Calu3 (cell line): ENCODE data around the gene ANO8. TPM values are rescaled to one million over a fixed set of nuclear protein-coding genes. Genes with fewer than 3 reads are reported as not detected.

Experiments
- BruUV-seq: library from RNA; stranded (reverse); fragments of 400-500 nt; replicated peaks from 2 replicates; lab custom pipeline; 2021; lab: Mats Ljungman, UMichigan
- CTCF ChIA-PET: fragments of 300-600 bp; sonication (Branson Sonifier 250); formaldehyde crosslinking; loops from one replicate; lab custom pipeline; 2022; ENCODE audit warnings: antibody characterized with exemption; lab: Charles Lee
- DNase-seq: peaks from one replicate; pipeline ENCODE4 v3.0.0; 2022
- H3K27ac Mint-ChIP-seq: one replicate; pipeline ENCODE4 v1.8.0; 2022; ENCODE audit warnings: mixed read lengths; ENCODE audit not compliant: unreplicated experiment
- H3K27me3 Mint-ChIP-seq: one replicate; pipeline ENCODE4 v1.8.0; 2022; ENCODE audit warnings: mixed read lengths; ENCODE audit not compliant: unreplicated experiment
- H3K36me3 Mint-ChIP-seq: one replicate; pipeline ENCODE4 v1.8.0; 2022; ENCODE audit warnings: mild to moderate bottlenecking, moderate library complexity, mixed read lengths; ENCODE audit not compliant: insufficient read depth, unreplicated experiment
- H3K4me1 Mint-ChIP-seq: one replicate; pipeline ENCODE4 v1.8.0; 2022; ENCODE audit warnings: mild to moderate bottlenecking, low read depth, mixed read lengths; ENCODE audit not compliant: unreplicated experiment
- H3K4me3 Mint-ChIP-seq: one replicate; pipeline ENCODE4 v1.8.0; 2022; ENCODE audit warnings: mild to moderate bottlenecking, low read depth, moderate library complexity, mixed read lengths; ENCODE audit not compliant: unreplicated experiment
- H3K9me3 Mint-ChIP-seq: one replicate; pipeline ENCODE4 v1.8.0; 2022; ENCODE audit warnings: low read depth, mixed read lengths; ENCODE audit not compliant: unreplicated experiment
- intact Hi-C: fragments of 100-400 bp; cut with micrococcal nuclease; formaldehyde crosslinking; loops from one replicate; pipeline ENCODE4 v1.10.0; 2022; ENCODE audit not compliant: unreplicated experiment
- total RNA-seq: library from RNA; stranded (reverse); gene quantifications from 2 replicates; pipeline ENCODE4 v1.2.3, GENCODE V29; 2022
- TF ChIP-seq, protein P1 (sequence below): fragments of 200-600 bp; IDR thresholded peaks from one replicate; pipeline ENCODE4 v1.8.0; 2022; ENCODE audit warnings: antibody characterized with exemption; ENCODE audit not compliant: unreplicated experiment

The ANO8 gene
- total RNA-seq, 1 experiment from 2014 or later = 10.5 TPM

DNA sequence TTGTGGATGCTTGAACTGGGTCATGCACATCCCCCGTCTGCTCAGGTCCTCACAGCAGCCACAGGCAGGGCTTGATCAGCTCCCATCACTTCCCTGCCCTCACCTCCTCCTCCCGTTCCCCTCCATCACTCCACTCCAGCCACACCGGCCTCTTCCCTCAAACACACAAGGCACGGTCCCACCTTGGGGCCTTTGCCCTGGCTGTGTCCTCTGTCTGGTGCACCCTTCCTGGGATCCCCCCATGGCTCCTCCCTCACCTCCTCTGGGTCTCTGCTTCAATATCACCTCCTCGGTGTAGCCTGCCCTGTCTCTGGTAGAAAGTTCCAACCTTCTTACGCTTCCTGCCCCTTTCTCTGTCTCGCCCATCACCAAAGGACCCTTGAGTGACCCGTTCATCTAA is 18.7 kb upstream of the ANO8 start:
- Mint-ChIP-seq H3K9me3 (no peaks in the 10 kb centered on the region), H3K27me3 (peaks cover 45% of the 10 kb centered on the region), H3K36me3 (no peaks in the 10 kb centered on the region), H3K27ac (no peak overlapping the region), H3K4me1 (peaks cover 10% of the 10 kb centered on the region), H3K4me3 (no peak overlapping the region)
- CTCF ChIA-PET = no interaction called here
- intact Hi-C loops = no loop called here
- TF ChIP-seq, protein P1, sequence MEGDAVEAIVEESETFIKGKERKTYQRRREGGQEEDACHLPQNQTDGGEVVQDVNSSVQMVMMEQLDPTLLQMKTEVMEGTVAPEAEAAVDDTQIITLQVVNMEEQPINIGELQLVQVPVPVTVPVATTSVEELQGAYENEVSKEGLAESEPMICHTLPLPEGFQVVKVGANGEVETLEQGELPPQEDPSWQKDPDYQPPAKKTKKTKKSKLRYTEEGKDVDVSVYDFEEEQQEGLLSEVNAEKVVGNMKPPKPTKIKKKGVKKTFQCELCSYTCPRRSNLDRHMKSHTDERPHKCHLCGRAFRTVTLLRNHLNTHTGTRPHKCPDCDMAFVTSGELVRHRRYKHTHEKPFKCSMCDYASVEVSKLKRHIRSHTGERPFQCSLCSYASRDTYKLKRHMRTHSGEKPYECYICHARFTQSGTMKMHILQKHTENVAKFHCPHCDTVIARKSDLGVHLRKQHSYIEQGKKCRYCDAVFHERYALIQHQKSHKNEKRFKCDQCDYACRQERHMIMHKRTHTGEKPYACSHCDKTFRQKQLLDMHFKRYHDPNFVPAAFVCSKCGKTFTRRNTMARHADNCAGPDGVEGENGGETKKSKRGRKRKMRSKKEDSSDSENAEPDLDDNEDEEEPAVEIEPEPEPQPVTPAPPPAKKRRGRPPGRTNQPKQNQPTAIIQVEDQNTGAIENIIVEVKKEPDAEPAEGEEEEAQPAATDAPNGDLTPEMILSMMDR = no peak
- BruUV-seq = no TSS peak
- no peak for DNase-seq

DNA sequence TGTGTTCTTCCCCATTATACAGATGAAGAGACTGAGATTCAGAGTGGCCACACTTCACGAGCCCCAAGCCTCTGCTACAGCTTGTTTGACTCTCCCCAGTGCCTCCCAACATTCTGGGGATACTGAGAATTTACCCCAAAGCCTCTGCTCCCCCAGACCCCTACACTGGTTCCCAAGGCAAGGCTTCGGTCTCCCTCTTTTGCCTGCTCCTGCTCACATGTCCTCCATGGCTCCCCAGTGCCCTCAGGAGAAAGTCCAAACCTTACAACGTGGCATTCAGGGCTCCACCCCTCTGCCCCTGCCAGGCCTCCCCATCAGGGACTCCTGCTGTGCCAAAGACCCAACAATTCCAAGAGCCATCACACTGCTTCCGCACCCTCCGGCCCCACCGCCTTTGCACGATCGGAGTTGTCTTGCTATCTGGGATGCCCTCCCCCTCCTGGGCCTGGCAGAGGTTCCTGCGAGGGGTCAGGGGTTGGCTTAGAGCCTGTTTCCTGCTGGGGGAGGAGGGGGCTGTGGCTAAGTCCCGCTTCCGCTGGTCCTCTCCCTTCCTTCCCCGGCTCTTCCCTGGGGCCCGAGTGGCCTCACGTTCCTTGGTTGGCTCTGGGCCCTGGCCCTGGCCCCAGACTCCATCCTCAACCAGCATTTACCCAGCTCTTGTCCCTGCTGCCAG is 18.1 kb upstream of the ANO8 start:
- H3K9me3 Mint-ChIP-seq = no peaks in the 10 kb centered on the region
- no TSS peak for BruUV-seq
- H3K36me3 Mint-ChIP-seq = no peaks in the 10 kb centered on the region
- H3K4me3 Mint-ChIP-seq = no peak overlapping the region
- intact Hi-C loops = no loop called here
- CTCF ChIA-PET = no interaction called here
- TF ChIP-seq, protein P1 = no peak
- H3K27ac Mint-ChIP-seq = no peak overlapping the region
- H3K27me3 Mint-ChIP-seq = peaks cover 45% of the 10 kb centered on the region
- no peak for DNase-seq
- H3K4me1 Mint-ChIP-seq = peaks cover 10% of the 10 kb centered on the region

DNA sequence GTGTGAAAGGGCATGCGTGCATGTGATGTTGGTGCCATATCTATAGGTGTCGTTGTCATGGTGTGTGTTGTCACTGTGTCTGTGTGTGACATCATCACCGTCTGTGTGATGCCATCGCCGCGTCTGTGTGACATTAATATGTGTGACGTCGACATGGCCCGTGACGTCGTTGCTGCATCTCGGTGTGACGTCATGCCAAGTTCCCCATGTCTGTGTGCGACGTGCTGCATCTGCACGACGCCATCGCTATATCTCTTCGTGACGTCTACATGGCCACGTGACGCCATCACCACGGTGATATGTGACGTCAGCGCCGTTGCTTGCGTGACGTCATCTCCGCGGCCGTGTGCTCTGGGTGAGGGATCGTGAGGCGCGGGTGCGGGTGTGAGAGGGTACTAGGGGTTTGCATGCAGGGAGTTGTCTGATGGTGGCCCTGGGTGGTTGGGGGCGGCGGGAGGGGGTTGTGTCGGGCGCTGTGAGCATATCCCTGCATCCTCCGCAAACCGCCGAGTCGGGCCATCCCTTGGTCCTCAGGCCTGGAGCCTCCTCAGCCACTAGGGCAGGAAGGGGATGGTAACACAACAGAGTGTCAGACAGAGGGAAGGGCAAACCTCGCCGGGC is 17.3 kb upstream of the ANO8 start:
- H3K4me3 Mint-ChIP-seq = no peak overlapping the region
- H3K36me3 Mint-ChIP-seq = no peaks in the 10 kb centered on the region
- intact Hi-C loops = no loop called here
- CTCF ChIA-PET = no interaction called here
- TF ChIP-seq, protein P1 = no peak
- DNase-seq = no peak
- H3K27ac Mint-ChIP-seq = no peak overlapping the region
- H3K9me3 Mint-ChIP-seq = no peaks in the 10 kb centered on the region
- H3K27me3 Mint-ChIP-seq = peaks cover 47% of the 10 kb centered on the region
- BruUV-seq = no TSS peak
- H3K4me1 Mint-ChIP-seq = peaks cover 10% of the 10 kb centered on the region

DNA sequence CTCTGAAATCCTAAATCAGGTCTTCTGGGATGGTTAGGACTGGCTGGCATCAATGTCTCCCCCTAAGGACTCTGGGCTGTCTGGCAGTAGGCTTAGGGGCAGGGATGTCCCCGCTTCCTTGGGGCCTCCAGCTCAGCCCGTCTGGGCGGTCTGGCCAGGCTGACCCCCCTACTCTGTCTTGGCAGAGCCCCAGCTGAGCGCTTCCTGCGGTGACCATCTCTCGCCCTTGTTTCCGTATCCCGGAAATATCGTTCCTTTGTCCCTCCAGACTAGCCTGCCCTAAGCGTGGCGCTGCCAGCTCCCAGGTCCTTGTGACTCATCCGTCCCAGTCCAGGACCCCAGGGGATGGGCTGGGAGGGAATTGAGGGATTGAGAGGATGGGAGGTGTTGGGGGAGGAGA is 14.0 kb upstream of the ANO8 start:
- Mint-ChIP-seq H3K27me3 (peaks cover 43% of the 10 kb centered on the region), H3K27ac (no peak overlapping the region), H3K9me3 (no peaks in the 10 kb centered on the region), H3K4me3 (peak overlapping the region; percentile 39), H3K36me3 (peaks cover 6% of the 10 kb centered on the region), H3K4me1 (peaks cover 9% of the 10 kb centered on the region)
- TF ChIP-seq, protein P1 = no peak
- intact Hi-C loops = no loop called here
- BruUV-seq = no TSS peak
- peak; percentile 41 for DNase-seq
- CTCF ChIA-PET = no interaction called here
